Left lung (tissue), 10 donors: ENCODE results near the gene CEP95. TPM values are rescaled to one million over a fixed set of nuclear protein-coding genes. Genes with fewer than 3 reads are reported as not detected.
A peak's percentile ranks its signal among the peaks of the same experiment; 100 is the strongest.
"Not testable (repeated sequence)": the region's sequence is repeated elsewhere in the genome, so short reads cannot be mapped to it uniquely, and the experiment has no call there.

Experiments
- ATAC-seq: fragments of 200-7000 bp; cut with Tn5 transposase; one replicate; pipeline ENCODE4 v1.9.1; 2020; ENCODE audit warnings: moderate library complexity
- DNase-seq, 4 donors: peaks; one replicate each; pipeline ENCODE4 v3.0.0-alpha.2; 2013 to 2020
- H3K27ac ChIP-seq, 2 donors: fragments of 200-600 bp; sonication (generic) in 1 of 2; one replicate each; pipeline versions ENCODE4 v1.5.0 to v1.8.0; 2020 to 2021
- H3K27me3 ChIP-seq, 2 donors: fragments of 200-600 bp; sonication (generic) in 1 of 2; one replicate each; pipeline versions ENCODE4 v1.5.0 to v1.8.0; 2020 to 2021
- H3K36me3 ChIP-seq, 2 donors: fragments of 200-600 bp; sonication (generic) in 1 of 2; one replicate each; pipeline versions ENCODE4 v1.5.0 to v1.8.0; 2020 to 2021
- H3K4me1 ChIP-seq, 2 donors: fragments of 200-600 bp; one replicate each; pipeline ENCODE4 v1.8.0; 2021
- H3K4me3 ChIP-seq, 2 donors: fragments of 200-600 bp; sonication (generic) in 1 of 2; one replicate each; pipeline versions ENCODE4 v1.5.0 to v1.8.0; 2020 to 2021; ENCODE audit warnings: mild to moderate bottlenecking in 1 of 2
- H3K9me3 ChIP-seq, 2 donors: fragments of 200-600 bp; sonication (generic) in 1 of 2; one replicate each; pipeline versions ENCODE4 v1.5.0 to v1.8.0; 2020 to 2021
- intact Hi-C, 2 donors: fragments of 100-400 bp; cut with DNase I; formaldehyde crosslinking; loops; one replicate each; pipeline versions ENCODE4 v1.11.2 to v1.14.2; 2022
- polyA plus RNA-seq, 6 donors: library from polyadenylated mRNA; unstranded; fragments of 120-200 nt; gene quantifications; one replicate each; pipeline ENCODE4 v1.2.1, GENCODE V29; 2013; ENCODE audit not compliant: insufficient read length in 6 of 6
- total RNA-seq, 2 donors: library from RNA; stranded (reverse); fragmentation: NEBNext Ultra II Directional; extraction: Animal tissue kit (Norgen Biotek cat#: 25700); gene quantifications; one replicate each; pipeline ENCODE4 v1.2.1, GENCODE V29; 2021
- TF ChIP-seq, protein P1 (sequence below), 2 donors: fragments of 200-600 bp; sonication (generic) in 1 of 2; IDR thresholded peaks; one replicate each; pipeline versions ENCODE4 v1.5.0 to v1.8.0; 2021; ENCODE audit warnings: antibody characterized with exemption in 2 of 2
- donor health status: DM: no; HTN: yes; CAD: no.
- donor health status: DM: no; HTN: no; CAD: no.

CEP95 gene
- total and polyA plus RNA-seq, 8 donors, result 21.2 to 202 (median 148) TPM

DNA sequence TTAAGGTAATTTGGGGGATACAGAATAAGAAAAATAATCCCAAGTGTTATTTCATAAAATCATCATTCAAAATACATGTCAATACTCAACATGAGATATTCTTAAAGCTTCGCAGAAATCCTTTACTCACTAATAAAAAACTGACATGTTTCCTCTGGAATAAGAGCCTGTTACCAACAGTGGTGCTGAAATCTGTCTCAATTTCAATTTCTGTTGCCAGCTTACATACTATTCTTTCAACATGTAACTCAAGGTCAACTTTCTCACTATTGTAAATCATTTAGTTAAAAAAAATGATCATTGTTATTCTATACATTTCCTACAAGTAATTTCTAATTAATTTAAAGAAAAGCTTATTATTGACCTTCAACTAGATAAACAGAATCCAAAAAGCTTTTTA lies 67.9 kb downstream of the CEP95 start:
- no peaks in the 10 kb centered on the region for H3K9me3 ChIP-seq
- no peaks in the 10 kb centered on the region for H3K27me3 ChIP-seq
- no peak overlapping the region for H3K27ac ChIP-seq
- TF ChIP-seq, protein P1, sequence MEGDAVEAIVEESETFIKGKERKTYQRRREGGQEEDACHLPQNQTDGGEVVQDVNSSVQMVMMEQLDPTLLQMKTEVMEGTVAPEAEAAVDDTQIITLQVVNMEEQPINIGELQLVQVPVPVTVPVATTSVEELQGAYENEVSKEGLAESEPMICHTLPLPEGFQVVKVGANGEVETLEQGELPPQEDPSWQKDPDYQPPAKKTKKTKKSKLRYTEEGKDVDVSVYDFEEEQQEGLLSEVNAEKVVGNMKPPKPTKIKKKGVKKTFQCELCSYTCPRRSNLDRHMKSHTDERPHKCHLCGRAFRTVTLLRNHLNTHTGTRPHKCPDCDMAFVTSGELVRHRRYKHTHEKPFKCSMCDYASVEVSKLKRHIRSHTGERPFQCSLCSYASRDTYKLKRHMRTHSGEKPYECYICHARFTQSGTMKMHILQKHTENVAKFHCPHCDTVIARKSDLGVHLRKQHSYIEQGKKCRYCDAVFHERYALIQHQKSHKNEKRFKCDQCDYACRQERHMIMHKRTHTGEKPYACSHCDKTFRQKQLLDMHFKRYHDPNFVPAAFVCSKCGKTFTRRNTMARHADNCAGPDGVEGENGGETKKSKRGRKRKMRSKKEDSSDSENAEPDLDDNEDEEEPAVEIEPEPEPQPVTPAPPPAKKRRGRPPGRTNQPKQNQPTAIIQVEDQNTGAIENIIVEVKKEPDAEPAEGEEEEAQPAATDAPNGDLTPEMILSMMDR (IDR thresholded peaks at IDR 0.05), result no peak
- peaks cover 0 to 67% of the 10 kb centered on the region in 2 donors for H3K36me3 ChIP-seq
- peaks cover 0 to 6% of the 10 kb centered on the region in 2 donors for H3K4me1 ChIP-seq
- ATAC-seq (no peak), DNase-seq (no peak)
- intact Hi-C loops, result no loop called here
- H3K4me3 ChIP-seq, result no peak overlapping the region

DNA sequence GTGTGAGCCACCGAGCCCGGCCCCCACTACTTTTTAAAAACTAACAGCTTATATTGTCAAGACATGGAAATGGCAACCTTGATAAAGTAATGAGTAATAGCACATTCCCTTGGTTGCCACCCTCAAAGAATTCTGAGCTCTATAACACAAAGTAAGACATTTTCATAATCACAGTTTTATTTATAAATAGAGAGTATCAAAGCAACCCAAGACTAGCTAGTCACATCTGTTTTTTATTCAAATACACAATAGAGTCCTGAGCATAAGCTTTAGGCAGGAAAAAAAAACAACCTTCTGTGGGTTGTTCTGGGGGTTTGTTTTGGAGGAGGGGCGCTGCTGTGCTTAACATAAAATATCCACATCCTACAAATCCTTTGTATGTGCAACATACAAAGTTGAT lies 68.7 kb downstream of the CEP95 start:
- Histone ChIP-seq H3K9me3 (no peaks in the 10 kb centered on the region), H3K4me3 (no peak overlapping the region), H3K4me1 (peaks cover 0 to 6% of the 10 kb centered on the region in 2 donors), H3K27me3 (no peaks in the 10 kb centered on the region), H3K27ac (no peak overlapping the region), H3K36me3 (peaks cover 0 to 67% of the 10 kb centered on the region in 2 donors)
- TF ChIP-seq, protein P1 (IDR thresholded peaks at IDR 0.05), result no peak
- DNase-seq (no peak), ATAC-seq (no peak)
- intact Hi-C loops, result no loop called here

DNA sequence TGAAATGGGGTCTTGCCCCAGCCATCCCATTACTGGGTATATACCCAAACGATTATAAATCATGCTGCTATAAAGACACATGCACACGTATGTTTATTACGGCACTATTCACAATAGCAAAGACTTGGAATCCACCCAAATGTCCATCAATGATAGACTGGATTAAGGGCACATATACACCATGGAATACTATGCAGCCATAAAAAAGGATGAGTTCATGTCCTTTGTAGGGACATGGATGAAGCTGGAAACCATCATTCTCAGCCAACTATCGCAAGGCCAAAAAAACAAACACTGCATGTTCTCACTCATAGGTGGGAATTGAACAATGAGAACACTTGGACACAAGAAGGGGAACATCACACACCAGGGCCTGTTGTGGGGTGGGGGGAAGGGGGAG lies 70.2 kb downstream of the CEP95 start:
- intact Hi-C loops, ATAC-seq, DNase-seq, H3K27me3 ChIP-seq, H3K9me3 ChIP-seq, H3K4me3 ChIP-seq, H3K27ac ChIP-seq, H3K4me1 ChIP-seq: not testable (repeated sequence)
- H3K36me3 ChIP-seq, result peaks cover 0 to 65% of the 10 kb centered on the region in 2 donors

DNA sequence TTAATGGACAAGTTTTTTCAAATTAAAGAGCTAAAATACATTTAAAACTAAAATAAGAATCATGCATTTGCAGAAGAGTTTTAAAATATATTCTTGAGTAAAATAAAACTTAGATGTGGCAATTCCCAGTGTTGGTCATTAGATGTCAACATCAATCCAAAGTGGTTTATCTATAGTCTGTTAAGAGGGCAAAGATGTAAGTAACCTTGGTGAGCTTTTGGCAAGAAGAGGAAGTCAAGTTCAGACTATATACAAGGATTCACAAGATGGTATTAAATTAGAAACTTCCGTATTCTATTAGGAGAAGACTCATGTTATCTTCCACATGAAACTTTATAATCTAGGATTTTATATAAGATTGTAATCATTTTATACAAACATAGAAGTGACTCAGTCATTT lies 73.1 kb downstream of the CEP95 start:
- peaks cover 3 to 84% of the 10 kb centered on the region in 2 donors for H3K36me3 ChIP-seq
- TF ChIP-seq, protein P1 (IDR thresholded peaks at IDR 0.05), result no peak
- DNase-seq, result no peak
- no peak overlapping the region for H3K4me3 ChIP-seq
- H3K9me3 ChIP-seq, result no peaks in the 10 kb centered on the region
- H3K4me1 ChIP-seq, result no peaks in the 10 kb centered on the region
- H3K27ac ChIP-seq, result no peak overlapping the region
- intact Hi-C loops, result no loop called here
- ATAC-seq, result no peak
- H3K27me3 ChIP-seq, result no peaks in the 10 kb centered on the region

DNA sequence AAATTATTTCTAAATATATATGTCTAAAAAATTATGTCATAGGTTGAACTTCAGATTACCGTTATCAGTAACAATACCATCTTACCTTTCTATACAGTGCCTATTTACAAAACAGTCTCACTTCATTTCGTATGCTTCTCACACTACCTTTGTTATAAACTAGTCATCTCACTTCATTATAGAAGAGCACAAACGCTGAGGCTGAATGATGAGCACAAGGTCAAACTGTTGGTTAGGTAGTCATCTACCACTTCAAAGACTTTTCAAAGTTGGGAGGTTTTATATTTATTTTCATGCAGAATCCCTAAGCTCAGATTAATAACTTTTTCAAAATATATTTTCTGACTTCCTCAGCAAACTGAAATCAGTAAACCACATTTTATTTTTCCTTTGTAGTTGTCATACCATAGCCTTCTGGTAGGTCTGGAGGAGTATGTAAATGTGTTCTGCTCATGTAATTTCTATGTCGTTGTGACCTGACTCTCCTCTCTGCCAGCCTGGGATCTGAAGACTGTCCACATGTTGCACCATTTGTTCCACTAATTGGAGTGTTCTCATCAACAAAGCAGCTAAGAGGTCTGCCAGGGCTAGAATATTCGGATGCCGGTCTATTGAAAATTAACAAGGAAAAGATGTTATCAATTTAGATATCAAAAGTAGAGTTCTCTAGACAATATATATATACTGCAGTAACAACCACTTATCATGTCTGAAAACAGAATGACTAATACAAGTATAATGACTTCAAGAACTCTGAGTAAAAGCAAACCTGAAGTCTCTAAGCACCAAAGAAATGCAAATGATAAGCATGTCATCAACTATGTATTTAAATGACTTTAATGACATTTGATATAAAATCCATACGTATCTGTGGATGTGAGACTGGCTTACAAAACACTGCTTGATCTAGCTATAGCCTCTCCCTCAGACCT lies 73.9 kb downstream of the CEP95 start:
- H3K4me1 ChIP-seq, result no peaks in the 10 kb centered on the region
- intact Hi-C loops, result no loop called here
- no peak overlapping the region for H3K4me3 ChIP-seq
- TF ChIP-seq, protein P1 (IDR thresholded peaks at IDR 0.05), result no peak
- ATAC-seq (peak; percentile 47), DNase-seq (no peak)
- no peaks in the 10 kb centered on the region for H3K9me3 ChIP-seq
- peak overlapping the region in 1 of 2 donors; percentile 0 for H3K27ac ChIP-seq
- peaks cover 3 to 78% of the 10 kb centered on the region in 2 donors for H3K36me3 ChIP-seq
- H3K27me3 ChIP-seq, result no peaks in the 10 kb centered on the region
